Left ventricle myocardium inferior (tissue), 1 donor: Measurements from ENCODE around the gene PCDHGA7. TPM values are rescaled to one million over a fixed set of nuclear protein-coding genes. Genes with fewer than 3 reads are reported as not detected.
"Not testable (repeated sequence)": the region's sequence is repeated elsewhere in the genome, so short reads cannot be mapped to it uniquely, and the experiment has no call there.

ENCODE experiments used
- DNase-seq: peaks from one replicate; pipeline ENCODE4 v3.0.0-alpha.2; 2020
- H3K27ac ChIP-seq: fragments of 200-600 bp; replicated peaks from 2 replicates; pipeline ENCODE4 v1.8.0; 2021
- H3K27me3 ChIP-seq: fragments of 200-600 bp; 2 replicates; pipeline ENCODE4 v1.8.0; 2021; ENCODE audit warnings: low read depth
- H3K36me3 ChIP-seq: fragments of 200-600 bp; 2 replicates; pipeline ENCODE4 v1.8.0; 2021
- H3K4me1 ChIP-seq: fragments of 200-600 bp; 2 replicates; pipeline ENCODE4 v1.8.0; 2021
- H3K4me3 ChIP-seq: fragments of 200-600 bp; 2 replicates; pipeline ENCODE4 v1.8.0; 2021; ENCODE audit warnings: mild to moderate bottlenecking, moderate library complexity
- H3K9me3 ChIP-seq: fragments of 200-600 bp; replicated peaks from 2 replicates; pipeline ENCODE4 v1.8.0; 2021
- CTCF ChIP-seq: fragments of 200-600 bp; IDR thresholded peaks from 2 replicates; pipeline ENCODE4 v1.8.0; 2021; ENCODE audit warnings: antibody characterized with exemption, mild to moderate bottlenecking, borderline replicate concordance
- intact Hi-C: fragments of 100-400 bp; cut with micrococcal nuclease; formaldehyde crosslinking; loops from one replicate; pipeline ENCODE4 v1.11.0; 2022
- total RNA-seq: library from RNA; stranded (reverse); fragmentation: NEBNext Ultra II Directional; extraction: Animal tissue kit (Norgen Biotek cat#: 25700); gene quantifications from one replicate; pipeline ENCODE4 v1.2.1, GENCODE V29; 2021
- donor health status: DM: no; HTN: yes; CAD: no; lungs with severe emphysema.

Gene PCDHGA7
- total RNA-seq, 1 donor from 2014 or later: 5.8 TPM

- Histone ChIP-seq H3K9me3 (peaks cover 100% of the 10 kb centered on the region), H3K27me3 (no peaks in the 10 kb centered on the region), H3K4me3 (no peak overlapping the region), H3K27ac (no peak overlapping the region), H3K36me3 (peaks cover 41% of the 10 kb centered on the region), H3K4me1 (peaks cover 36% of the 10 kb centered on the region)
- TF ChIP-seq CTCF: no peak
- DNase-seq: no peak
- intact Hi-C loops: loop anchor here (10.0 kb wide), 1 partner anchor 143 kb away; no protein-coding TSS in a partner anchor
These were observed 29.0 kb downstream of the PCDHGA7 start for GRCh38 chr5:141411575-141411974.

GRCh38 chr5:141412854-141413539, 30.5 kb downstream of the PCDHGA7 start, which contains the start of gene PCDHGA10:
Gene PCDHGA10, plus strand, starts transcription at chr5:141412987. Its CDS starts 189 bp downstream, at chr5:141413176.
- peak within 1 kb of the TSS; percentile 54 for H3K4me3 ChIP-seq
- no peak for DNase-seq
- peaks cover 41% of the 10 kb centered on the region for H3K36me3 ChIP-seq
- no peaks in the 10 kb centered on the region for H3K27me3 ChIP-seq
- peak; percentile 66 for TF ChIP-seq CTCF
- intact Hi-C loops: loop anchor here (10.0 kb wide), 1 partner anchor 142 kb away; no protein-coding TSS in a partner anchor
- peaks cover 99% of the 10 kb centered on the region for H3K9me3 ChIP-seq
- H3K4me1 ChIP-seq: peaks cover 46% of the 10 kb centered on the region
- H3K27ac ChIP-seq: peak within 1 kb of the TSS; percentile 50

GRCh38 chr5:141413540-141414069, 31.1 kb downstream of the PCDHGA7 start:
- peak overlapping the region; percentile 54 for H3K4me3 ChIP-seq
- peak overlapping the region; percentile 50 for H3K27ac ChIP-seq
- peaks cover 52% of the 10 kb centered on the region for H3K4me1 ChIP-seq
- intact Hi-C loops: loop anchor here (10.0 kb wide), 1 partner anchor 141 kb away; no protein-coding TSS in a partner anchor
- peaks cover 44% of the 10 kb centered on the region for H3K36me3 ChIP-seq
- TF ChIP-seq CTCF: no peak
- H3K27me3 ChIP-seq: no peaks in the 10 kb centered on the region
- H3K9me3 ChIP-seq: peaks cover 99% of the 10 kb centered on the region
- no peak for DNase-seq

GRCh38 chr5:141414548-141415274, 32.2 kb downstream of the PCDHGA7 start:
- intact Hi-C loops: loop anchor here (10.0 kb wide), 1 partner anchor 140 kb away; no protein-coding TSS in a partner anchor
- not testable (repeated sequence) for H3K4me3 ChIP-seq, DNase-seq, H3K27me3 ChIP-seq, H3K27ac ChIP-seq
- peaks cover 49% of the 10 kb centered on the region for H3K36me3 ChIP-seq
- H3K9me3 ChIP-seq: peaks cover 99% of the 10 kb centered on the region
- peaks cover 57% of the 10 kb centered on the region for H3K4me1 ChIP-seq

- H3K27ac ChIP-seq, H3K27me3 ChIP-seq, H3K4me3 ChIP-seq, DNase-seq: not testable (repeated sequence)
- intact Hi-C loops: loop anchor here (10.0 kb wide), 1 partner anchor 140 kb away; no protein-coding TSS in a partner anchor
- H3K36me3 ChIP-seq: peaks cover 48% of the 10 kb centered on the region
- peaks cover 59% of the 10 kb centered on the region for H3K4me1 ChIP-seq
- peaks cover 99% of the 10 kb centered on the region for H3K9me3 ChIP-seq
These were observed 32.7 kb downstream of the PCDHGA7 start for GRCh38 chr5:141415275-141415618.

GRCh38 chr5:141417494-141418172, 35.1 kb downstream of the PCDHGA7 start, which contains the start of gene PCDHGB7:
Gene PCDHGB7, plus strand, starts transcription at chr5:141417677. Its CDS starts 183 bp downstream, at chr5:141417860.
- Histone ChIP-seq H3K36me3 (peaks cover 49% of the 10 kb centered on the region), H3K4me3 (peak within 1 kb of the TSS; percentile 66), H3K9me3 (peaks cover 99% of the 10 kb centered on the region), H3K27ac (peak within 1 kb of the TSS; percentile 79), H3K4me1 (peaks cover 53% of the 10 kb centered on the region)
- not testable (repeated sequence) for H3K27me3 ChIP-seq
- peak; percentile 81 for DNase-seq
- peak; percentile 85 for TF ChIP-seq CTCF
- intact Hi-C loops: loop anchor here (10.0 kb wide), 1 partner anchor 137 kb away; no protein-coding TSS in a partner anchor
